ELF-1 (cell line): Measurements from ENCODE around the gene HPCAL1.
A peak's percentile ranks its signal among the peaks of the same experiment; 100 is the strongest.
"Not testable (repeated sequence)": the region's sequence is repeated elsewhere in the genome, so short reads cannot be mapped to it uniquely, and the experiment has no call there.

Experiments used
- DNase-seq: peaks from one replicate; pipeline ENCODE4 v3.0.0-alpha.2; 2016; ENCODE audit warnings: low read depth, low spot score

The HPCAL1 gene

GRCh38 chr2:10302479-10303180 is at the start of gene HPCAL1:
Gene HPCAL1 (plus strand): TSS chr2:10302904. CDS start chr2:10419758, 116,854 bp downstream.
- peak; percentile 96 for DNase-seq

GRCh38 chr2:10253596-10254372 is 48.9 kb upstream of the HPCAL1 start:
- peak; percentile 82 for DNase-seq

GRCh38 chr2:10254373-10255188 is 48.1 kb upstream of the HPCAL1 start:
- DNase-seq = peak; percentile 41

GRCh38 chr2:10255189-10256030 is 47.3 kb upstream of the HPCAL1 start:
- no peak for DNase-seq

GRCh38 chr2:10256031-10256514 is 46.6 kb upstream of the HPCAL1 start:
- no peak for DNase-seq

- DNase-seq = no peak
These were observed 46.1 kb upstream of the HPCAL1 start for GRCh38 chr2:10256515-10257031.

- DNase-seq = no peak
These were observed 45.7 kb upstream of the HPCAL1 start for GRCh38 chr2:10257036-10257435.

- no peak for DNase-seq
These were observed 45.1 kb upstream of the HPCAL1 start for GRCh38 chr2:10257500-10258147.

- no peak for DNase-seq
These were observed 44.4 kb upstream of the HPCAL1 start for GRCh38 chr2:10258326-10258725.

- DNase-seq = no peak
These were observed 44.0 kb upstream of the HPCAL1 start for GRCh38 chr2:10258726-10259125.

- DNase-seq = no peak
These were observed 42.6 kb upstream of the HPCAL1 start for GRCh38 chr2:10260130-10260529.

GRCh38 chr2:10263526-10263925 is 39.2 kb upstream of the HPCAL1 start:
- DNase-seq = not testable (repeated sequence)

- DNase-seq = no peak
These were observed 38.0 kb upstream of the HPCAL1 start for GRCh38 chr2:10264506-10265328.

- no peak for DNase-seq
These were observed 37.2 kb upstream of the HPCAL1 start for GRCh38 chr2:10265329-10266132.

GRCh38 chr2:10266133-10266620 is 36.5 kb upstream of the HPCAL1 start:
- no peak for DNase-seq

GRCh38 chr2:10267036-10267435 is 35.7 kb upstream of the HPCAL1 start:
- DNase-seq = no peak

GRCh38 chr2:10267551-10268465 is 34.9 kb upstream of the HPCAL1 start:
- no peak for DNase-seq
